NCI-H460 (cell line): ENCODE results near the gene LNX1. TPM values are rescaled to one million over a fixed set of nuclear protein-coding genes. Genes with fewer than 3 reads are reported as not detected.

Experiments
- DNase-seq: peaks from one replicate; pipeline ENCODE4 v3.0.0-alpha.2; 2016; ENCODE audit warnings: low read depth; ENCODE audit errors: extremely low read depth
- total RNA-seq: library from RNA; depleted of rRNA; stranded (reverse); fragments of >200 nt; shearing (Covaris generic); gene quantifications from 2 replicates; pipeline ENCODE4 v1.2.3, GENCODE V29; 2014

Gene LNX1
- total RNA-seq, 1 experiment from 2014 or later = not detected

GRCh38 chr4:53502094-53502493 is 89.2 kb downstream of the LNX1 start:
- no peak for DNase-seq

- DNase-seq = no peak
Measured at GRCh38 chr4:53501561-53501960, 89.7 kb downstream of the LNX1 start.

- DNase-seq = no peak
Measured at GRCh38 chr4:53500546-53500945, 90.7 kb downstream of the LNX1 start.

- no peak for DNase-seq
Measured at GRCh38 chr4:53499791-53500190, 91.5 kb downstream of the LNX1 start.

- no peak for DNase-seq
Measured at GRCh38 chr4:53498706-53499105, 92.6 kb downstream of the LNX1 start.

- no peak for DNase-seq
Measured at GRCh38 chr4:53497487-53498244, 93.6 kb downstream of the LNX1 start.

GRCh38 chr4:53494851-53495250 is 96.4 kb downstream of the LNX1 start:
- no peak for DNase-seq

GRCh38 chr4:53490965-53491622 is 100.2 kb downstream of the LNX1 start:
- DNase-seq = peak; percentile 45

GRCh38 chr4:53490161-53490956 is 100.9 kb downstream of the LNX1 start:
- no peak for DNase-seq

GRCh38 chr4:53489279-53489889 is 101.9 kb downstream of the LNX1 start:
- DNase-seq = peak; percentile 5

- DNase-seq = no peak
Measured at GRCh38 chr4:53487766-53488165, 103.5 kb downstream of the LNX1 start.

- DNase-seq = no peak
Measured at GRCh38 chr4:53485658-53486040, 105.6 kb downstream of the LNX1 start.

GRCh38 chr4:53484911-53485657 is 106.2 kb downstream of the LNX1 start:
- no peak for DNase-seq

- DNase-seq = no peak
Measured at GRCh38 chr4:53483250-53483649, 108.0 kb downstream of the LNX1 start.

GRCh38 chr4:53481586-53481985 is 109.7 kb downstream of the LNX1 start:
- DNase-seq = no peak

- DNase-seq = no peak
Measured at GRCh38 chr4:53480909-53481308, 110.4 kb downstream of the LNX1 start.

GRCh38 chr4:53479736-53480525 is 111.4 kb downstream of the LNX1 start:
- no peak for DNase-seq

GRCh38 chr4:53478671-53479456 is 112.4 kb downstream of the LNX1 start:
- DNase-seq = no peak

GRCh38 chr4:53477636-53478035 is 113.7 kb downstream of the LNX1 start:
- no peak for DNase-seq
